Astrocyte (in vitro differentiated cells and primary cell): Measurements from ENCODE around the gene DNAAF2. TPM values are rescaled to one million over a fixed set of nuclear protein-coding genes. Genes with fewer than 3 reads are reported as not detected.
A peak's percentile ranks its signal among the peaks of the same experiment; 100 is the strongest.

Source experiments
- DNase-seq: peaks from one replicate; pipeline ENCODE4 v3.0.0-alpha.2; 2010; ENCODE audit warnings: low read depth
- FAIRE-seq: peaks from 2 replicates; lab custom pipeline; 2011; peaks lifted over from hg19 to GRCh38; lab: Jason Lieb, UNC
- H2AFZ ChIP-seq: 2 replicates; pipeline ENCODE4 v1.6.0; 2012; ENCODE audit warnings: low read depth, low read length, inconsistent platforms
- H3K27ac ChIP-seq: 2 replicates; pipeline ENCODE4 v1.5.1; 2011; ENCODE audit warnings: low read depth, low read length, inconsistent platforms
- H3K27me3 ChIP-seq: 2 replicates; pipeline ENCODE4 v1.6.0; 2011; ENCODE audit warnings: low read length, inconsistent platforms; ENCODE audit not compliant: insufficient read depth
- H3K36me3 ChIP-seq: 2 replicates; pipeline ENCODE4 v1.5.1; 2011; ENCODE audit warnings: low read length, inconsistent platforms; ENCODE audit not compliant: insufficient read depth
- H3K4me1 ChIP-seq: 2 replicates; pipeline ENCODE4 v1.5.1; 2011; ENCODE audit warnings: low read length, inconsistent platforms; ENCODE audit not compliant: insufficient read depth
- H3K4me2 ChIP-seq: 2 replicates; pipeline ENCODE4 v1.6.0; 2012; ENCODE audit warnings: low read length, inconsistent platforms
- H3K4me3 ChIP-seq: 2 replicates; pipeline ENCODE4 v1.5.1; 2011; ENCODE audit warnings: low read depth, mild to moderate bottlenecking, low read length, inconsistent platforms; ENCODE audit not compliant: insufficient read depth
- H3K79me2 ChIP-seq: 2 replicates; pipeline ENCODE4 v1.6.0; 2012; ENCODE audit warnings: mild to moderate bottlenecking, low read length, inconsistent platforms; ENCODE audit not compliant: insufficient read depth
- H3K9ac ChIP-seq: 2 replicates; pipeline ENCODE4 v1.6.0; 2012; ENCODE audit warnings: mild to moderate bottlenecking, low read length, inconsistent platforms
- H3K9me3 ChIP-seq: 2 replicates; pipeline ENCODE4 v1.5.1; 2012; ENCODE audit warnings: low read depth, mild to moderate bottlenecking, low read length, inconsistent platforms; ENCODE audit not compliant: insufficient read depth
- H4K20me1 ChIP-seq: 2 replicates; pipeline ENCODE4 v1.6.0; 2012; ENCODE audit warnings: low read length, inconsistent platforms; ENCODE audit not compliant: insufficient read depth
- H3K27ac Mint-ChIP-seq: one replicate; pipeline ENCODE4 v1.8.0; 2021; ENCODE audit warnings: mild to moderate bottlenecking, mixed read lengths; ENCODE audit not compliant: unreplicated experiment
- H3K27me3 Mint-ChIP-seq: one replicate; pipeline ENCODE4 v1.8.0; 2021; ENCODE audit warnings: low read depth, mixed read lengths; ENCODE audit not compliant: unreplicated experiment
- H3K36me3 Mint-ChIP-seq: one replicate; pipeline ENCODE4 v1.8.0; 2021; ENCODE audit warnings: low read depth, mixed read lengths; ENCODE audit not compliant: unreplicated experiment
- H3K4me1 Mint-ChIP-seq: one replicate; pipeline ENCODE4 v1.8.0; 2021; ENCODE audit warnings: low read depth, mixed read lengths; ENCODE audit not compliant: unreplicated experiment
- H3K4me3 Mint-ChIP-seq: one replicate; pipeline ENCODE4 v1.8.0; 2021; ENCODE audit warnings: mild to moderate bottlenecking, moderate library complexity, mixed read lengths; ENCODE audit not compliant: unreplicated experiment
- H3K9me3 Mint-ChIP-seq: one replicate; pipeline ENCODE4 v1.8.0; 2021; ENCODE audit warnings: mild to moderate bottlenecking, mixed read lengths; ENCODE audit not compliant: unreplicated experiment
- EZH2 ChIP-seq: IDR thresholded peaks from 2 replicates; pipeline ENCODE4 v1.6.1; 2012; ENCODE audit warnings: mild to moderate bottlenecking, low read length, inconsistent platforms; ENCODE audit not compliant: insufficient read depth
- total RNA-seq: library from RNA; stranded (reverse); gene quantifications from 2 replicates; pipeline ENCODE4 v1.2.1, GENCODE V29; 2021
- TF ChIP-seq, protein P1 (sequence below): IDR thresholded peaks from 2 replicates; pipeline ENCODE4 v1.5.1; 2011; ENCODE audit warnings: low read depth, mild to moderate bottlenecking, inconsistent platforms, low read length, moderate library complexity; ENCODE audit not compliant: insufficient read depth

Gene DNAAF2
- total RNA-seq, 1 donor from 2014 or later, result 10.7 TPM

DNA sequence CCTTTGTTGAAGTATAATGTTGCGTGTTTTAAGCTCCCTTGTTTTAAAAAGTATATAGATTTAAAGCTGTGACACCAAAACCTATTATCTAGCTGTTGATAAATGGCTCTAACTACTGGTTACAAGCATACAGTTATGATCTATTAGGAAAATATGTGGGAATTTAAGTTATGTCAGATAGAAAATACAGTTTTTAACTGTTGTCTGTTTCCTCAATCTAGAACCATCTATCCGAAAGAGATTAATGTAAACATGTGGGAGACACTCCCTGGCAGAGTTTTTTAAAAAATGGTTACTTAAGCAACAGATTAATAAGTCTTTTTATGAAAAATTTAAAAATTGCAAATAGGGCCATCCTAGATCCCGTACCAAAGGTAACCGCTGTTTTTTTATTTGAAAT lies 22.8 kb downstream of the DNAAF2 start:
- Histone ChIP-seq H2AFZ (no peak overlapping the region), H3K27me3 (no peaks in the 10 kb centered on the region), H3K4me1 (peaks cover 6% of the 10 kb centered on the region), H3K79me2 (peaks cover 20% of the 10 kb centered on the region), H3K36me3 (no peaks in the 10 kb centered on the region), H3K4me2 (no peak overlapping the region), H3K4me3 (no peak overlapping the region), H4K20me1 (peaks cover 7% of the 10 kb centered on the region), H3K9me3 (no peaks in the 10 kb centered on the region), H3K27ac (no peak overlapping the region), H3K9ac (no peak overlapping the region)
- DNase-seq (no peak), FAIRE-seq (no peak)
- no peaks in the 10 kb centered on the region for H3K9me3 Mint-ChIP-seq
- no peak overlapping the region for H3K4me3 Mint-ChIP-seq
- peaks cover 9% of the 10 kb centered on the region for H3K4me1 Mint-ChIP-seq
- H3K27ac Mint-ChIP-seq, result no peak overlapping the region
- no peaks in the 10 kb centered on the region for H3K27me3 Mint-ChIP-seq
- TF ChIP-seq EZH2, result no peak
- H3K36me3 Mint-ChIP-seq, result peaks cover 2% of the 10 kb centered on the region

DNA sequence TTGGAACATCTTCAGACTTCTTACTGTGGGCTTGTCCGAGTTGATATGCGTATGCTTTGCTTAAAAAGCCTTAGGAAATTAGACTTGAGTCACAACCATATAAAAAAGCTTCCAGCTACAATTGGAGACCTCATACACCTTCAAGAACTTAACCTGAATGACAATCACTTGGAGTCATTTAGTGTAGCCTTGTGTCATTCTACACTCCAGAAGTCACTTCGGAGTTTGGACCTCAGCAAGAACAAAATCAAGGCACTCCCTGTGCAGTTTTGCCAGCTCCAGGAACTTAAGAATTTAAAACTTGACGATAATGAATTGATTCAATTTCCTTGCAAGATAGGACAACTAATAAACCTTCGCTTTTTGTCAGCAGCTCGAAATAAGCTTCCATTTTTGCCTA lies 27.5 kb downstream of the DNAAF2 start:
- Mint-ChIP-seq H3K27me3 (no peaks in the 10 kb centered on the region), H3K36me3 (peaks cover 1% of the 10 kb centered on the region), H3K9me3 (no peaks in the 10 kb centered on the region), H3K27ac (no peak overlapping the region), H3K4me3 (no peak overlapping the region), H3K4me1 (peaks cover 3% of the 10 kb centered on the region)
- Histone ChIP-seq H3K27me3 (no peaks in the 10 kb centered on the region), H3K4me3 (no peak overlapping the region), H3K9ac (no peak overlapping the region), H2AFZ (no peak overlapping the region), H3K27ac (no peak overlapping the region), H4K20me1 (no peaks in the 10 kb centered on the region), H3K4me1 (no peaks in the 10 kb centered on the region), H3K4me2 (no peak overlapping the region), H3K9me3 (no peaks in the 10 kb centered on the region), H3K79me2 (peaks cover 13% of the 10 kb centered on the region), H3K36me3 (peaks cover 6% of the 10 kb centered on the region)
- FAIRE-seq (no peak), DNase-seq (no peak)
- no peak for TF ChIP-seq EZH2
- TF ChIP-seq, protein P1, sequence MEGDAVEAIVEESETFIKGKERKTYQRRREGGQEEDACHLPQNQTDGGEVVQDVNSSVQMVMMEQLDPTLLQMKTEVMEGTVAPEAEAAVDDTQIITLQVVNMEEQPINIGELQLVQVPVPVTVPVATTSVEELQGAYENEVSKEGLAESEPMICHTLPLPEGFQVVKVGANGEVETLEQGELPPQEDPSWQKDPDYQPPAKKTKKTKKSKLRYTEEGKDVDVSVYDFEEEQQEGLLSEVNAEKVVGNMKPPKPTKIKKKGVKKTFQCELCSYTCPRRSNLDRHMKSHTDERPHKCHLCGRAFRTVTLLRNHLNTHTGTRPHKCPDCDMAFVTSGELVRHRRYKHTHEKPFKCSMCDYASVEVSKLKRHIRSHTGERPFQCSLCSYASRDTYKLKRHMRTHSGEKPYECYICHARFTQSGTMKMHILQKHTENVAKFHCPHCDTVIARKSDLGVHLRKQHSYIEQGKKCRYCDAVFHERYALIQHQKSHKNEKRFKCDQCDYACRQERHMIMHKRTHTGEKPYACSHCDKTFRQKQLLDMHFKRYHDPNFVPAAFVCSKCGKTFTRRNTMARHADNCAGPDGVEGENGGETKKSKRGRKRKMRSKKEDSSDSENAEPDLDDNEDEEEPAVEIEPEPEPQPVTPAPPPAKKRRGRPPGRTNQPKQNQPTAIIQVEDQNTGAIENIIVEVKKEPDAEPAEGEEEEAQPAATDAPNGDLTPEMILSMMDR, result no peak

DNA sequence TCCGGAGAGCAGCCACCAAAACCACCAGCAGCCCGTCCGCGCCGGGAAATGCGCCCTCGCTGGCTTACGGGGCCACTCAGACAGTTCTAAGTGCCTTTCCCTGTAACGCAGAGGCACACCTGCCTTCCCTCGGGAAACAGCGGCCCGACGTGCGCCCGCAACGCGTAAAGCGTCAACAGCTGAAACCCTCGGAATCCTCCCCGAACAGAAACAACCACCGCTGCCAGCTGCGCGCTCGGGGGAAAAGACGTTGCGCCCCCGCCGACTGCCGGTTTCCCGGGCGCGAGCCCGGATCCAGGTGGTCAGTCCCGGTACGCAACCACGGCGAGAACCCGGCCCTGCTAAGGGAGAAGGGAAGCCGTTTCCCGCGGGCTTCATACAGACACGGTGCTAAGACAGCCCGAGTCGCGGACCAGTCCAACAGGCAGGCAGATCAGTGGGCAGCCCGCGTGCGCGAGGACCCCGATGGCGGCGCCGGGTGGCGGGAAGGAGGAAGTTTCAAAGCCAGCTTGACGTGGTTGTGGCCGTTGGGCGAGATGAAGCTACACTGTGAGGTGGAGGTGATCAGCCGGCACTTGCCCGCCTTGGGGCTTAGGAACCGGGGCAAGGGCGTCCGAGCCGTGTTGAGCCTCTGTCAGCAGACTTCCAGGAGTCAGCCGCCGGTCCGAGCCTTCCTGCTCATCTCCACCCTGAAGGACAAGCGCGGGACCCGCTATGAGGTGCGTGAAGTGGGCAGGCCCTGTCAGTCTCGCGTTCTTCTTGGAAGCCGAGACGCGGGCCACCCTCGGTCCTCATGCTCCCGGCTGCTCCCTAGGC lies 36.4 kb downstream of the DNAAF2 start, which contains the start of gene LRR1:
TSS of gene LRR1 (plus strand) at position 456 of the 816 bp plus-strand sequence. CDS start at position 537, 81 bp downstream.
- Mint-ChIP-seq H3K4me3 (peak within 1 kb of the TSS; percentile 99), H3K4me1 (peaks cover 5% of the 10 kb centered on the region), H3K27me3 (no peaks in the 10 kb centered on the region), H3K36me3 (peaks cover 2% of the 10 kb centered on the region), H3K9me3 (no peaks in the 10 kb centered on the region), H3K27ac (peak within 1 kb of the TSS; percentile 92)
- H3K9ac ChIP-seq, result peak within 1 kb of the TSS; percentile 98
- no peaks in the 10 kb centered on the region for H3K27me3 ChIP-seq
- H2AFZ ChIP-seq, result peak within 1 kb of the TSS; percentile 98
- no peak for TF ChIP-seq EZH2
- TF ChIP-seq, protein P1, result no peak
- H4K20me1 ChIP-seq, result no peaks in the 10 kb centered on the region
- peaks cover 52% of the 10 kb centered on the region for H3K79me2 ChIP-seq
- no peak for FAIRE-seq
- H3K4me1 ChIP-seq, result peaks cover 8% of the 10 kb centered on the region
- peak; percentile 73 for DNase-seq
- H3K4me2 ChIP-seq, result peak within 1 kb of the TSS; percentile 88
- H3K27ac ChIP-seq, result peak within 1 kb of the TSS; percentile 98
- H3K4me3 ChIP-seq, result peak within 1 kb of the TSS; percentile 79
- no peaks in the 10 kb centered on the region for H3K9me3 ChIP-seq
- peaks cover 6% of the 10 kb centered on the region for H3K36me3 ChIP-seq
